ENCODE data around the gene VENTX. TPM values are rescaled to one million over a fixed set of nuclear protein-coding genes. Genes with fewer than 3 reads are reported as not detected.

Gene VENTX
- total and polyA plus RNA-seq, 2 of the 4 experiments (the other 2 are of a cell fraction) = not detected

DNA sequence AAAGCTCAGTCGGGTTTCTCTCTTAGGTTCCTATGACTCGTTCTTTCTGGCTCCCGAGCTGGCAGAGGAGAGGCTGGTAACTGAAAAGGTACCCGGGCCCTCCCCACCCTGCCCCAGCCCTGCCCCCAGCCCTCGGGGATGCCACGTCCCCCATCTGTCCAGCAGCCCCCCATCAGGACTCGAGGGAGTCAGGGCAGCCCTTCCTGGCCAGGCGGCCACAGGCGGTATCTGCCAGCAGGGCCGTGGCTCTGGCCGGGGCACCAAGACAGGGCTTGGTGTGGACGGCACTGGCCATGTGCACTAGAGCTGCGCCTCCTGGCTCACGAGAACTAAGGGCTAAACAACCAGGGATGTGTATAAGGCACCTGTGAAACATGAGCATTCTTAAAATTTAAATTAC, 47.9 kb upstream of the VENTX start:
- no peak overlapping the region for H2AFZ ChIP-seq (replicated peaks; ENCODE audit: low read length, poor library complexity)
- H2AK9ac ChIP-seq (replicated peaks; ENCODE audit: low read depth, low read length, poor library complexity) = no peak overlapping the region
- no peak overlapping the region for H3K23ac ChIP-seq (ENCODE audit: low read depth, low read length)
- no peak overlapping the region for H4K5ac ChIP-seq (ENCODE audit: low read depth, low read length)
- no peaks in the 10 kb centered on the region for H3K27me3 ChIP-seq (ENCODE audit: control insufficient read depth, insufficient read depth, low read length)
- ChIA-PET CTCF (no interaction called here), POLR2A (ENCODE audit: unreplicated experiment) (no interaction called here)
- no peak overlapping the region for H3K14ac ChIP-seq (replicated peaks; ENCODE audit: low read depth, low read length)
- no peak overlapping the region for H2BK15ac ChIP-seq (ENCODE audit: low read depth, low read length)
- H3K4me1 ChIP-seq (ENCODE audit: control insufficient read depth, insufficient read depth, low read length) = no peaks in the 10 kb centered on the region
- BruUV-seq (replicated peaks) = no TSS peak
- no peaks in the 10 kb centered on the region for H4K20me1 ChIP-seq (ENCODE audit: insufficient read depth, low read length)
- H3K36me3 ChIP-seq (ENCODE audit: control insufficient read depth, insufficient read depth, low read length) = no peaks in the 10 kb centered on the region
- WGBS, 2 experiments (ENCODE audit: extremely low coverage in 2 of 2, insufficient read length in 1 of 2) = 90% methylated on average over 2 of the region's 14 CpGs; no CpG with 5 or more reads in 1 of the 2 experiments
- H2AK5ac ChIP-seq (ENCODE audit: low read depth, low read length) = no peak overlapping the region
- no peak overlapping the region for H3K27ac ChIP-seq (ENCODE audit: insufficient read depth, low read length)
- in situ Hi-C loops (cut with MboI; ENCODE audit: low sequenced_read_pairs) = no loop called here
- intact Hi-C loops (cut with micrococcal nuclease) = no loop called here
- no peaks in the 10 kb centered on the region for H3K79me1 ChIP-seq (ENCODE audit: low read depth in 1 of 2, low read length in 2 of 2)
- peaks cover 4% of the 10 kb centered on the region; the same call in 1 of the 2 replicates for H3K9me3 ChIP-seq (ENCODE audit: control insufficient read depth, insufficient read depth, low read length)
- DNase-seq = no peak
- no peak overlapping the region for H2BK20ac ChIP-seq (ENCODE audit: low read depth, low read length)
- H3K4me2 ChIP-seq (ENCODE audit: low read depth, low read length) = no peak overlapping the region
- no peak for ATAC-seq (ENCODE audit: low read depth)
- TF ChIP-seq NFE2L2 (IDR thresholded peaks at IDR 0.05; ENCODE audit: low read depth, low read length) (no peak), BHLHE40 (IDR thresholded peaks at IDR 0.05; ENCODE audit: low read depth, low read length) (no peak), MXI1 (IDR thresholded peaks at IDR 0.05; ENCODE audit: borderline replicate concordance, low read depth, low read length) (no peak), RCOR1 (IDR thresholded peaks at IDR 0.05; ENCODE audit: insufficient replicate concordance, low read length) (no peak), SMC3 (IDR thresholded peaks at IDR 0.05; ENCODE audit: low read depth, low read length) (no peak), POLR2A (IDR thresholded peaks at IDR 0.05; ENCODE audit: low read depth, low read length) (no peak), RFX5 (IDR thresholded peaks at IDR 0.05; ENCODE audit: low read depth, low read length) (no peak)
- TF ChIP-seq, protein P1, sequence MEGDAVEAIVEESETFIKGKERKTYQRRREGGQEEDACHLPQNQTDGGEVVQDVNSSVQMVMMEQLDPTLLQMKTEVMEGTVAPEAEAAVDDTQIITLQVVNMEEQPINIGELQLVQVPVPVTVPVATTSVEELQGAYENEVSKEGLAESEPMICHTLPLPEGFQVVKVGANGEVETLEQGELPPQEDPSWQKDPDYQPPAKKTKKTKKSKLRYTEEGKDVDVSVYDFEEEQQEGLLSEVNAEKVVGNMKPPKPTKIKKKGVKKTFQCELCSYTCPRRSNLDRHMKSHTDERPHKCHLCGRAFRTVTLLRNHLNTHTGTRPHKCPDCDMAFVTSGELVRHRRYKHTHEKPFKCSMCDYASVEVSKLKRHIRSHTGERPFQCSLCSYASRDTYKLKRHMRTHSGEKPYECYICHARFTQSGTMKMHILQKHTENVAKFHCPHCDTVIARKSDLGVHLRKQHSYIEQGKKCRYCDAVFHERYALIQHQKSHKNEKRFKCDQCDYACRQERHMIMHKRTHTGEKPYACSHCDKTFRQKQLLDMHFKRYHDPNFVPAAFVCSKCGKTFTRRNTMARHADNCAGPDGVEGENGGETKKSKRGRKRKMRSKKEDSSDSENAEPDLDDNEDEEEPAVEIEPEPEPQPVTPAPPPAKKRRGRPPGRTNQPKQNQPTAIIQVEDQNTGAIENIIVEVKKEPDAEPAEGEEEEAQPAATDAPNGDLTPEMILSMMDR (conservative IDR thresholded peaks at IDR 0.05; ENCODE audit: low read depth, low read length) = no peak
- no peak overlapping the region for H4K91ac ChIP-seq (ENCODE audit: insufficient read depth, low read depth, low read length)
- H3K4me3 ChIP-seq (ENCODE audit: insufficient read depth, low read depth, low read length) = no peak overlapping the region
- H3K18ac ChIP-seq (ENCODE audit: low read depth, low read length) = no peak overlapping the region
- no peak overlapping the region for H2BK5ac ChIP-seq (ENCODE audit: low read depth, low read length, poor library complexity, severe bottlenecking)
- no peaks in the 10 kb centered on the region for H3K9me1 ChIP-seq (ENCODE audit: insufficient read depth, low read length)
- no peak overlapping the region for H2BK120ac ChIP-seq (ENCODE audit: low read depth, low read length)
- dilution Hi-C loops (cut with HindIII; ENCODE audit: low sequenced_read_pairs, unreplicated experiment) = no loop called here
- no peak overlapping the region for H3K56ac ChIP-seq (ENCODE audit: extremely low read depth, insufficient read depth, low read length)
- H4K8ac ChIP-seq (ENCODE audit: low read depth in 2 of 2, low read length in 2 of 2) = no peak overlapping the region
- no peak overlapping the region for H3K4ac ChIP-seq (ENCODE audit: low read depth, low read length)
- H3K9ac ChIP-seq (ENCODE audit: low read depth, low read length) = no peak overlapping the region
